HG03565 (cell line): ENCODE measurements around the gene AKR1E2.
"Not testable (repeated sequence)": the region's sequence is repeated elsewhere in the genome, so short reads cannot be mapped to it uniquely, and the experiment has no call there.

Experiments used
- ATAC-seq: cut with Tn5 transposase; IDR thresholded peaks from one replicate; pipeline ENCODE4 v1.9.1; 2021; ENCODE audit warnings: mild to moderate bottlenecking, moderate library complexity; ENCODE audit not compliant: unreplicated experiment

AKR1E2 gene

DNA sequence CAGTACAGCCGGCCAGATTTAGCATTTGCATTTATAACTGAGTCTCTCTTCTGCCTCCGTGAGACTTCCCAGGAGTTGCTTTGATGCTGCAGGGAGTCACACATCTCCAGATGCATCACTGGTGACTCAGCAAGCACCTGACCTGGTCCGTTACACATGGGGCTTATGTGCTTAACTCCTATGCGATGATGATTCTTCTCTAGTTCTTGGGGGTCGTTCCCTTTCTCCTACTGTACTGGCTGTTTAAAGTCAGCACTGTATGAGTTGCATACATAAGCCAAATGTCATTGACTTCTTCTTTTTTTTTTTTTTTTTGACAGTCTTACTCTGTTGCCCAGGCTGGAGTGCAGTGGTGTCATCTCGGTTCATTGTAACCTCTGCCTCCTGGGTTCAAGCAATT lies 13.0 kb upstream of the AKR1E2 start:
- ATAC-seq: no peak

GRCh38 chr10:4813496-4813895 lies 12.5 kb upstream of the AKR1E2 start:
- no peak for ATAC-seq

DNA sequence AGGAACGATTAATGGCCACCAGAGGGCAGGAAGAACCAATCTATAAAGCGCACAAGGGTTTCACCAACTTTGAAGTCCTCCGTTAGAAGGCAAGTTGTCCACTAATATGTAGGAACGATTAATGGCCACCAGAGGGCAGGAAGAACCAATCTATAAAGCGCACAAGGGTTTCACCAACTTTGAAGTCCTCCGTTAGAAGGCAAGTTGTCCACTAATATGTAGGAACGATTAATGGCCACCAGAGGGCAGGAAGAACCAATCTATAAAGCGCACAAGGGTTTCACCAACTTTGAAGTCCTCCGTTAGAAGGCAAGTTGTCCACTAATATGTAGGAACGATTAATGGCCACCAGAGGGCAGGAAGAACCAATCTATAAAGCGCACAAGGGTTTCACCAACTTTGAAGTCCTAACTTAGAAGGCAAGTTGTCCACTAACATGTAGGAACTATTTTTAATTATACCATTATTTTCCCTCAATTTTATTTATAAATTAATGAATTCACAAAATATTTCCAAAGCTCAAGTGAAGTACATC lies 10.3 kb upstream of the AKR1E2 start:
- not testable (repeated sequence) for ATAC-seq

DNA sequence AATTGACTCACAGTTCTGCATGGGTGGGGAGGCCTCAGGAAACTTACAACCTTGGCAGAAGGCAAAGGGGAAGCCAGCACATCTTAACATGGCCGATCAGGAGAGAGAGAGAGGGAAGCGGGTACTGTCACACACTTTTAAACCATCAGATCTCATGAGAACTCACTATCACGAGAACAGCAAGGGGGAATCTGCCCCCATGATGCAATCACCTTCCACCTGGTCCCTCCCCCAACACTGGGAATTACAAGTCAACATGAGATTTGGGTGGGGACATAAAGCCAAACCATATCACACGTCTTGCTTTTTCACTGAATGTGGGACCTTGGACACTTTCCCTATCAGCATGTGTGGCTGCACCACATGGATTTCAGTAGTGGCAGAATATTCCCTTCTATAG lies 9.0 kb upstream of the AKR1E2 start:
- no peak for ATAC-seq

- no peak for ATAC-seq
Measured at GRCh38 chr10:4819067-4819466, 6.9 kb upstream of the AKR1E2 start.

DNA sequence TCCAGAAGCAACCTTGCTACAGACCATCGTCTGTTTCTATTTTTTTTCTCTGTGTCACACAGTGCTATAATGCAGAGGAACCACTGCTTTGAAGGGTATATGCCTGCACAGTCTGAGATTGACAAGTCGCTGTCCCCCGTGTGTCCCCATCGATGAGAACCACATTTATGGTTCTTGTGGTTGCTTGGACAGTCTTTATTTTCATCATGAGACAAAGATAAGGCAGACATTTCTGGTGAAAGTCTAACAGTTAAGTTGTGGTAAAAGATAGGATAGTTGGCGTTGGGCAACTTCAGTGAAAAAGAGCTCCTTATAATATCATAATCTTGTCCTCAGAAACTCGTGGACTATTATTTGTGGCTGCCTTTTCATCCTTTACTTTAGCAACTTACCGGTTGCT lies 6.3 kb upstream of the AKR1E2 start:
- no peak for ATAC-seq

GRCh38 chr10:4820804-4821401 lies 5.1 kb upstream of the AKR1E2 start:
- no peak for ATAC-seq

DNA sequence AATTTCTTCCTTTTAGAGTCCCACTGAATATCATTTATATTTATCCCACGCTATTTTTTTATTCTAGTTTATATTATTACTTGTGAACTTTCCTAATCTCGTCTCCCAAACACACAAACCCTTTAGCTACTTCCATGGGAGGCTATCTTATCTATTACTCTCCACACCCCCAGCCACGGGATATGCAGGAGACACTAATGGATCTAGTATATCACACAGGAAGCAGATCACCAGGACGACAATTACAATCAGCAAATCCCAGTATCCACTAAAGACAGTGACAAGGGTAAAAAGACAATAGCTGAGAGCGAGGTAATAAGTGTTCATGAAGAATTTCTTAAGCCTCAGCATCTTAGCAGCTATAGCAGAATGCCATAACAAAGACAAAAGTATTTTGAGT lies 3.8 kb upstream of the AKR1E2 start:
- no peak for ATAC-seq

DNA sequence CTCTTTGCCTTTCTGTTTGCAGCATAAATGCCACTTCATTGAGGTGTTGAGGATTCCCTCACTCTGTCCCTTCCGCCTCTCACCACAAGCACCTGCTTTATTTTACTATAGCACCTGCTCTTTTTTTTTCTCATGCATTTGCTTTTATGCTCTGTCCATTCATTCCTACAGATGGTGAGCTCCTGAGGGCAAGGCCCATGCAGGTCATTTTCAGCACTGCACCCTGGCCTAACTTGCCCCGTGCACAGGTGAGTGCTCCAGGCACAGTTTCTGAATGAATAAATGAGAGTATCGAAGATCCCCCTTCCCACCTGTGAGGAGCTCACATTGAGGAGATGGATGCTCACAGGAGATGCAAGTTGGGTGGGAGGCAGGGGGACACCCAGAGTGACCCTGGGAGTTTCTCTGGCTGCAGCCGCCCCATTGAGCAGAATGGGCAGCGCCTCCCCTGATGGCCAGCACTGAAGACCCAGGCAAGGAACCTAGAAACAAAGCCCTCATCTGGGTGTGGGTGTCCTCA lies 1.2 kb upstream of the AKR1E2 start:
- no peak for ATAC-seq

GRCh38 chr10:4825456-4825867 lies 545 bp upstream of the AKR1E2 start:
- ATAC-seq: no peak

DNA sequence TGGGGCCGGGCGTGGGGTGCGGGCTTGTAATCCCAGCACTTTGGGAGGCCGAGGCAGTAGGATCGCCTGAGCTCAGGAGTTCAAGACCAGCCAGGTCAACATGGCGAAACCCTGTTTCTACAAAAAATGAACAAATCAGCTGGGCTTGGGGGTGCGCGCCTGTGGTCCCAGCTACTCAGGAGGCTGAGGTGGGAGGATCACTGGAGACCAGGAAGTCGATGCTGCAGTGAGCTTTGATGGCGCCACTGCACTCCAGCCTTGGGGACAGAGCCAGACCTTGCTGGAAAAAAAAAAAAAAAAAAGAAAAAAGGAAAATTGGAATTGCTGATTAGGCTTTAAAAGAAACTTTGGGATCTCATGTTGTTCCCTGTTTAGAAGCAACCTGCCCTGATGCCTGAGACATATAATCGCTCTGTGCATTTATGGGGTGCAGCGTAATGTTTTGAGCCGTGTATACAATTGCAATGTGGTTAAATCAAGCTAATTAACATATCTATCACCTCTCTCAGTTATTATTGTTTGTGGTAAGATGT lies 851 bp downstream of the AKR1E2 start:
- ATAC-seq: no peak

DNA sequence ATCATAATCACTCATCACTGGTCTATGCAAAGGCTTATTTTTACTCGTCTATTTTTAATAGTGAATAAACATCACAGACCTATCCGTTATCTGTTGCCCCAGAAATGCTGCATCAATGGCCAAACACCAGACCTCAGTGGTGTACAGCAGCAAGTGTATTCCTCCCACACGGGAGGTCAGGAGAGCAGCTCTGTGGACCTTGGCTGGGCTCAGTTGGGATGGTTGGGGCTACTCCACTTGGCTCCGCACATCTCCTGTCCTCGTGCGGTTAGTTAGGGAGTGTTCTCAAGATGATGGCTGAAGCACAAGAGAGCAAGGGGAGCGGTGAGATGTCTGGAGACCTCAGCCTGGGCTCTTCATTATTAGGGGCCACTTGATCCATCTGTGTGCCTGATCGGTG lies 2.0 kb downstream of the AKR1E2 start:
- no peak for ATAC-seq

- no peak for ATAC-seq
Measured at GRCh38 chr10:4830551-4830950, 4.5 kb downstream of the AKR1E2 start.

DNA sequence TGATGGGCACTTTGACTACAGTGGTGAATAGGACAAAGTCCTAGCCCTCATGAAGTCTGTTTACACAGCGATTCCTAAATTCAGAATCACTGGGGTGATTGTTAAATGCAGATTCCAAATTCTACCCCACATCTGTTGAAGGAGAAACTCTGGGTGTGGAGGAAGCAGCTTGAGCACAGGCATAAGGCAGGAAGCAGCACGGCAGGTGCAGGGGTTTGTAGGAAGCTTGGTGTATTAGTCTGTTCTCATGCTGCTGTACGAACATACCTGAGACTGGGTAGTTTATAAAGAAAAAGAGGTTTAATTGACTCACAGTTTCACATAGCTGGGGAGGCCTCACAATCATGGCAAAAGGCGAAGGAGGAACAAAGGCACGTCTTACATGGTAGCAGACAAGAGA lies 5.1 kb downstream of the AKR1E2 start:
- ATAC-seq: no peak

- ATAC-seq: no peak
Measured at GRCh38 chr10:4833286-4833685, 7.3 kb downstream of the AKR1E2 start.

DNA sequence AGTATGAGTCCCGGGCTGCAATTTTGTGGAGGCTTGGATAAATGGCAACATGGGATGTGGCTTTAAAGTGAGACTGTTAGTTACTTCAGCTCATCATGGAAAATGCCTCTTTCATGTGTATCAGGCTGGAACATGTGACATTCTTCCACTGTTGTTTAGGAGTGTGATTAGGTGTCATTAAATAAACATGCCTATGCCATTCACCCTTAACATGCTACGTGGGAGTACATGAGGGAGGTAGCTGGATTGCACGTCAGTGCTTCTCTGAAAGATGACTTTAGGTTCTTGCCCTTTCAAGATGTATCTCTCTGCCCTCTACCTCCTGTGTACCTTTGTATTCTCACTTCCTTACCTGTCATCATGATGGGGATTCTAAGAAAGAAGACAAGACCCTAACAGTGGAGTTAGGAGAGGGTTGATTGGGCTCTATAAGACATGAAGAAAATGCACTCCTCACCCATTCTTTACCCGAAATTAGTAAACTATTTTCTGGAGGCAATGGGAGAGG lies 8.9 kb downstream of the AKR1E2 start:
- ATAC-seq: no peak

GRCh38 chr10:4835494-4835918 lies 9.5 kb downstream of the AKR1E2 start:
- ATAC-seq: no peak

DNA sequence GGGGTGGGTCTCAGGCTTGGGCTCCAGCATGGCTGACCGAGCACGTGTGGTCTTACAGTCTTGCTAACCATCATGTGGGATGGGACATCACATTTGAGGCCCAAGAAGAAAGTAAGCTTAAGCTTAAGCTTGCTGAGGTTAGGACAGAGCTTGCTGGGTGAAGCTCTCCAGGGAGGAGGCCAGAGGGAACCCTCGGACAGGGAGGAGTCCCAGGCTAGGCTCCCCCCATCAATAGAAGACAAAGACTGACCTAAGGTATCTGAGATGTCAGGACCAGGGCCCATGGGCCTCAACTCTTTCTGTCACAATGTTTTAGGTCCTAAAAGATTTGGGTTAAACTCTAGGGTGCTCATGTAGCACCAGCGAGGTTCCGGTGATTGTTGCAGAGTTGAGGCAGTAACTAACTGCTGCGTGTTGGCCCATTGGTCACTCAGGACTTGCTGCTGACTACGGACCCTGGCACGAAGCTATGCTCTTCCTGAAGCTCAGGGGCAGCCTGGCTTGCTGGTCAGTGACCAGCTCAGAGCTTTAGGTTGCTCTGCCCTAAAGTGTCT lies 10.5 kb downstream of the AKR1E2 start:
- ATAC-seq: no peak

- no peak for ATAC-seq
Measured at GRCh38 chr10:4837551-4837950, 11.5 kb downstream of the AKR1E2 start.

- no peak for ATAC-seq
Measured at GRCh38 chr10:4838743-4839142, 12.7 kb downstream of the AKR1E2 start.

DNA sequence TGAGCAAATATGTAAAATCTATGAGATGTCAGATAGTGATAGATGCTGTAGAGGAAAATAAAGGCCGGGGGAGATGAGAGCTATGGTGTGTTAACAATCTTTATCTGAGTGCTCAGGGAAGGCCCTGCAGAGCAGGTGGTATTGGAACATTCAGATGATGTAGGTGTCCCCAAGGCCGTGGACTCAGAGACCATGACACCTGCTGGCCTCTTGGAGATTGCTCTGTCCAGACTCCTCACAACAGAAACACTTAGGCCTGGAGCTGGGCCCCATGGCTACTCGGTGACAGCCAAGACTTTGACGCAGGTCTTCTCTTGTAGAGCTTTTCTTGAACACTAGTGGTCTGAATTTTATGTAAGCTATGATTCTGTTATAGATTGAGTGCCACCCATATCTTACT lies 13.3 kb downstream of the AKR1E2 start:
- ATAC-seq: no peak

DNA sequence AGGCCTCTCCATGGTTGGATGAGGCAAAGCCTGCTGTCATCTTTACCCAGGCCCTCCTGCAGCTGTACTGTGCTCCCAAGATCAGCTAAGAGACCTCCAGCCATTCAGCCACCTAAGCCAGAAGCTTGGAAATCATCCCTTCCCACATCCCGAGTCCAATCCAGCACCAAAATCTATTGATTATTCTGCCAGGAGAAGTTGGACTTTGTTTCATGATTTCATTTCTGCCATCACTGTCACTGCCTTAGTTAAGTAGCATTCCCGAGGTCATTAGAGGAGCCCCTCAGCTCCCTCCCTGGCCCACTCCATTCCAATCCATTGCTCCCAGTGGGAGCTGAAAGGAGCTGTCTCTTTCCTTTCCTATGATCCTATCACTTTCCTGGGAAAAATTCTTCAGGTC lies 14.1 kb downstream of the AKR1E2 start:
- no peak for ATAC-seq
